ES-I3 (cell line): Measurements from ENCODE around the gene PALLD.

Experiments
- H3K36me3 ChIP-seq: 2 replicates; pipeline ENCODE4 v1.6.1; 2013; ENCODE audit warnings: mild to moderate bottlenecking, low read length, control low read depth, moderate library complexity; ENCODE audit not compliant: insufficient read depth
- H3K4me1 ChIP-seq: 2 replicates; pipeline ENCODE4 v1.6.1; 2013; ENCODE audit warnings: mild to moderate bottlenecking, control low read depth, low read length; ENCODE audit not compliant: insufficient read depth
- H3K9ac ChIP-seq: 2 replicates; pipeline ENCODE4 v1.6.1; 2013; ENCODE audit warnings: low read depth, mild to moderate bottlenecking, low read length, moderate library complexity
- H3K9me3 ChIP-seq: 2 replicates; pipeline ENCODE4 v1.6.1; 2013; ENCODE audit warnings: mild to moderate bottlenecking, low read length, moderate library complexity; ENCODE audit not compliant: control insufficient read depth, insufficient read depth

PALLD gene

GRCh38 chr4:168844353-168845049 lies 347.6 kb downstream of the PALLD start:
- Histone ChIP-seq H3K4me1 (peaks cover 64% of the 10 kb centered on the region), H3K36me3 (no peaks in the 10 kb centered on the region), H3K9me3 (no peaks in the 10 kb centered on the region), H3K9ac (no peak overlapping the region)

- no peak overlapping the region for H3K9ac ChIP-seq
- no peaks in the 10 kb centered on the region for H3K36me3 ChIP-seq
- peaks cover 72% of the 10 kb centered on the region for H3K4me1 ChIP-seq
- H3K9me3 ChIP-seq = no peaks in the 10 kb centered on the region
Observed at GRCh38 chr4:168845897-168846296, 349.0 kb downstream of the PALLD start.

GRCh38 chr4:168846414-168846813 lies 349.6 kb downstream of the PALLD start:
- Histone ChIP-seq H3K9me3 (no peaks in the 10 kb centered on the region), H3K4me1 (peaks cover 69% of the 10 kb centered on the region), H3K9ac (no peak overlapping the region), H3K36me3 (no peaks in the 10 kb centered on the region)

- Histone ChIP-seq H3K9ac (no peak overlapping the region), H3K9me3 (no peaks in the 10 kb centered on the region), H3K4me1 (peaks cover 58% of the 10 kb centered on the region), H3K36me3 (no peaks in the 10 kb centered on the region)
Observed at GRCh38 chr4:168847771-168848502, 351.1 kb downstream of the PALLD start.

- H3K4me1 ChIP-seq = peaks cover 49% of the 10 kb centered on the region
- no peaks in the 10 kb centered on the region for H3K9me3 ChIP-seq
- H3K36me3 ChIP-seq = no peaks in the 10 kb centered on the region; the same call in 1 of the 2 replicates
- no peak overlapping the region for H3K9ac ChIP-seq
Observed at GRCh38 chr4:168849030-168849675, 352.3 kb downstream of the PALLD start.

GRCh38 chr4:168849997-168850396 lies 353.1 kb downstream of the PALLD start:
- Histone ChIP-seq H3K4me1 (peaks cover 40% of the 10 kb centered on the region), H3K9me3 (no peaks in the 10 kb centered on the region), H3K9ac (no peak overlapping the region), H3K36me3 (no peaks in the 10 kb centered on the region; the same call in 1 of the 2 replicates)

DNA sequence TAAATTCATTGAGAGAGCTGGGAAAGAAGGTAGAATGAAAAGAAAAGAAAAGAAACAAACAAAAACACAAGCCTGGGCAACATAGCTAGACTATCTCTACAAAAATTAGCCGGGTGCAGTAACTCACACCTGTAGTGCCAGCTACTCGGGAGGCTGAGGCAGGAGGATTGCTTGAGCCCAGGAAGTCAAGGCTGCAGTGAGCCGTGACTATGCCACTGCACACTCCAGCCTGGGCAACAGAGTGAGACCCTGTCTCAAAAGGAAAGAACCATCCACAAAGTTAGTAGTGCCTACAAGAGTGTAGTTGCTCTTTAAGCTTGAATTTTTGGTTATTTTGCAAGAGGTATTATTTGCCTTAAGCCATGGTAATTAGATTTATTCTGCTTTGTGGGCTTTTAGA lies 355.5 kb downstream of the PALLD start:
- peaks cover 22% of the 10 kb centered on the region for H3K4me1 ChIP-seq

GRCh38 chr4:168852933-168853713 lies 356.3 kb downstream of the PALLD start:
- H3K9me3 ChIP-seq = no peaks in the 10 kb centered on the region
- peaks cover 21% of the 10 kb centered on the region for H3K4me1 ChIP-seq
- no peaks in the 10 kb centered on the region; the same call in 1 of the 2 replicates for H3K36me3 ChIP-seq
- no peak overlapping the region for H3K9ac ChIP-seq

More for the DNA sequence above, 355.5 kb downstream of the PALLD start:
- Histone ChIP-seq H3K9me3 (no peaks in the 10 kb centered on the region), H3K36me3 (no peaks in the 10 kb centered on the region; the same call in 1 of the 2 replicates), H3K9ac (no peak overlapping the region)

DNA sequence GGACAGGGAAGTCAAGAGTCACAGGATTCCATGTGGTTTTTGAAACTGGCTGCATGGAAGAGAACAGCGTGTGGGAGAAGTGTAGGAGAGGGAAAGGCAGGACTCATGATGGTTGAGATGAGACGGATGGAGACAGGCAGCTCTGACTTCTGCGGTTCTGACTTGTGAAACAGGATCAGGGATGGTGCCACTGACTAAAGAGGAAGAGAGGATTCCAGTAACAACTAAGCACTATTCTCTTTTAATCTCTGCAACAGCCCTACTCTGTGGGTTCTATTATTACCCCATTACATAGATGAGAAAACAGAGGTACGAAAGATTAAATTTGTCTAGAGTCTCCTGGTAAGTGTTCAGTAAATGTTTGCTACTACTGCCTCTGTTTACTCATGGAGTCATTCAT lies 356.9 kb downstream of the PALLD start:
- H3K36me3 ChIP-seq = no peaks in the 10 kb centered on the region; the same call in 1 of the 2 replicates
- H3K9me3 ChIP-seq = no peaks in the 10 kb centered on the region
- H3K9ac ChIP-seq = no peak overlapping the region
- peaks cover 15% of the 10 kb centered on the region for H3K4me1 ChIP-seq

DNA sequence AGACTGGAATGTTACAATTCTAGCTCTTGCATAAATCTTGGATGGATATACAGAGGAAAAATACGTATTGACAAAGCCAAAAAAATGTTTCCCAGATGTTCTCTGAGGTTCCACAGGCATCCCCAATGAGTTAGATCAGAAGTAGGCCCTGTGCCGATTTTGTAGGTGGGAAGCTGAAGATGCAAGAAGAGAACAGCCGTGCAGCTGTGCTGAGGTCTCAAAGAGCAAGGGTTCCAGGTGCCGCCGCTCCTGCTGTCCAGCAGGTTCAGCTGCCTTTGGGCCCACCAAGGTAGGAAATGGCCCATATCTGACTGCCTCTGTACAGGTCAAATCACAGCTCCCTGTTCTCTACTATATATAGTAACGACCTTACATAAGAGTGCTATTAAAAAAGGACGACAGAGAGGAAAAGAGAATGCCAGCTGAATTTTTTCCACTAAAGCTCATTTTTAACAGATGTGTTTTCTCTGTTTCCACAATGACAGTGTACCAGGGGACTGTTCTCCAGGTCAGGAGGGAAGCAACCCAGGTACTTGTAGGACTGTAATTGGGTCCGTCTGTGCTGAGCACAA lies 357.6 kb downstream of the PALLD start:
- peaks cover 8% of the 10 kb centered on the region for H3K4me1 ChIP-seq

GRCh38 chr4:168856312-168856711 lies 359.5 kb downstream of the PALLD start:
- Histone ChIP-seq H3K9me3 (no peaks in the 10 kb centered on the region), H3K9ac (no peak overlapping the region), H3K4me1 (no peaks in the 10 kb centered on the region), H3K36me3 (no peaks in the 10 kb centered on the region; the same call in 1 of the 2 replicates)

More for the DNA sequence above, 357.6 kb downstream of the PALLD start:
- no peaks in the 10 kb centered on the region; the same call in 1 of the 2 replicates for H3K36me3 ChIP-seq
- no peaks in the 10 kb centered on the region for H3K9me3 ChIP-seq
- H3K9ac ChIP-seq = no peak overlapping the region

DNA sequence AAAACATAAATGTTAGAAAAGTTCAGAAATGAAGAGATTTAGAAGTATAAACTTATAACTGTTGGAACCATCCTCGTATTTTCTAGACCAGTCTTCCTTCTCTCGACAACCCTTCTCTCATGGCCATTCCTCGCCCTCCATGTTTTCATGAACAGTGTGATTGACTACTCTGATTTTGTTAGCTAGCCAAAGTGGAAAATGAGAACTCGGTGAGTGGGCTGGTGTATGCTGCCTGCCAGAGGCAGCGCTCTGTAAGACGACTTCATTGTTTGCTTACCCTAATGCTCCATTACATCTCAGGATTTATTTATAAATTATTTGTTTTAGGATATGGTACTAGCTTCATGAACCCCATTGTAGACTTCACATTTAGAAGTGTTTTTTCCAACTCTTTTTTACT lies 360.2 kb downstream of the PALLD start:
- no peaks in the 10 kb centered on the region for H3K9me3 ChIP-seq
- H3K4me1 ChIP-seq = no peaks in the 10 kb centered on the region
- no peak overlapping the region for H3K9ac ChIP-seq
- no peaks in the 10 kb centered on the region; the same call in 1 of the 2 replicates for H3K36me3 ChIP-seq

- Histone ChIP-seq H3K4me1 (no peaks in the 10 kb centered on the region), H3K36me3 (no peaks in the 10 kb centered on the region; the same call in 1 of the 2 replicates), H3K9me3 (no peaks in the 10 kb centered on the region), H3K9ac (no peak overlapping the region)
Observed at GRCh38 chr4:168857546-168858314, 360.9 kb downstream of the PALLD start.
